ENCODE results near the gene ZNF263.

ZNF263 gene

DNA sequence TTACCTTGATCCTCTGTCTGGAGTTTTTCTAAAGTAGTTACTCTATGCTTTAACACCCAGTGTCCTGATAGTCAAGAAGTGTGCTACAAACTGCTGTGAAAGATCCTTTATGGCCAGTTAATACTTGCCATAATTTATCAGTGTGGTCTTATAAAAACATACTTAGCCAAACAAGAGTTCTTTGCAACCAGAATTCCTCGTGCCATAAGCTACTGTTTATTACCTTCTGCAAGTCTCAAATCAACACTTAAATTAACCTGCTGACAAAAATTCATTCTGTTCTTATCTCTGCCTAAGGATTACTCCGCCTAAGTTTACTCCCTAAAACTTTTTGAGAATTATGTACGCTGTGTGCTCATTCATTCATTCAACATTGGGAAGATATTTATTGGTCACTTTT, 44.8 kb downstream of the ZNF263 start:
- no peak for DNase-seq (ENCODE audit: low spot score)

DNA sequence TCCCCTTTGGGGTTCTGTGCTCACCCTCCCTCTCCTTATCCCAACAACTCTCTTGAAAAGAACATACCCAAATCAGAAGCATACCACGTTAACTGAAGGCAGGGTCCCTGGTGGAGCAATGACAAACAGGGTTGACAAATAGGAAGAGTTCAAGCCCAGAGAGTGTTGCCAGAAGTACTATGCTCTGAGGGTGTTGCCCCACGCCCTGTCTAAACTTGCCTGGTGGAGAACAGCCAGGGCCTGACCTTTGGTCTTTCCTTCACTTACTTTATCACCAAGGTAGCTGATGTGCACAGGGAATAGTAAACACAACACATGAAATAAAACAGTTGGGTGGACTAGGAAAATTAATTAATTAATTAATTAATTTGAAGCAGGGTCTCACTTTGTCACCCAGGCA, 45.4 kb downstream of the ZNF263 start:
- no peak for DNase-seq (ENCODE audit: low spot score)

Data from activated CD4-positive, alpha-beta T cell treated with anti-CD3 and anti-CD28 coated beads, Interleukin-2, Interleukin-4, amounts not matched to agents 100 ng/mL and 50 ng/mL, durations not matched to agents 16 hours and 8 hours (primary cell).